SK-N-SH (cell line): ENCODE measurements around the gene TMEM244. TPM values are rescaled to one million over a fixed set of nuclear protein-coding genes. Genes with fewer than 3 reads are reported as not detected.

Experiments used
- CTCF ChIA-PET: fragments of 300-600, 350-600 bp; formaldehyde crosslinking; extraction: SDS; loops from one replicate; lab custom pipeline; 2021; lab: Yijun Ruan, JAX
- POLR2A ChIA-PET: fragments of 350-600 bp; sonication (Branson Sonifier 250); formaldehyde crosslinking; extraction: SDS; loops from one replicate; lab custom pipeline; 2020; ENCODE audit warnings: antibody characterized with exemption, inconsistent platforms; lab: Yijun Ruan, JAX
- DNase-seq: peaks from one replicate; pipeline ENCODE4 v3.0.0; 2012
- H2AFZ ChIP-seq: fragments of 200-600 bp; sonication (generic); 2 replicates; pipeline ENCODE4 v1.8.1; 2016; ENCODE audit warnings: antibody characterized with exemption, mild to moderate bottlenecking, low read depth
- H3F3A ChIP-seq: fragments of 200-600 bp; sonication (generic); replicated peaks from 2 replicates; pipeline ENCODE3; 2016; ENCODE audit warnings: antibody characterized with exemption, mild to moderate bottlenecking; ENCODE audit not compliant: insufficient read depth
- H3K27ac ChIP-seq, 2 experiments: fragments of 200-500 bp in 1 of 2; fragments of 200-600 bp in 1 of 2; sonication (Bioruptor generic) in 1 of 2; sonication (generic), shearing (Covaris generic) in 1 of 2; 2 replicates each; pipeline versions ENCODE4 v1.5.1 to v1.6.1; 2014 to 2016; ENCODE audit warnings: low read depth in 2 of 2, inconsistent platforms in 1 of 2, low read length in 1 of 2, mild to moderate bottlenecking in 1 of 2, mixed read lengths in 1 of 2
- H3K27me3 ChIP-seq: fragments of 200-600 bp; sonication (generic), shearing (Covaris generic); 2 replicates; pipeline ENCODE4 v1.6.1; 2016; ENCODE audit warnings: mixed run types; ENCODE audit not compliant: insufficient read depth
- H3K36me3 ChIP-seq, 2 experiments: fragments of 200-500 bp in 1 of 2; fragments of 200-600 bp in 1 of 2; sonication (Bioruptor generic) in 1 of 2; sonication (generic) in 1 of 2; replicated peaks in 1 of 2; 2 replicates each; pipeline versions ENCODE3 to v1.5.1; 2014 to 2016; ENCODE audit warnings: low read length in 1 of 2, mild to moderate bottlenecking in 1 of 2; ENCODE audit not compliant: insufficient read depth in 2 of 2, control insufficient read depth in 1 of 2
- H3K4me1 ChIP-seq, 2 experiments: fragments of 200-500 bp in 1 of 2; fragments of 200-600 bp in 1 of 2; sonication (Bioruptor generic) in 1 of 2; sonication (generic), shearing (Covaris generic) in 1 of 2; 2 replicates each; pipeline versions ENCODE4 v1.5.1 to v1.6.1; 2014 to 2016; ENCODE audit warnings: low read depth in 1 of 2, low read length in 1 of 2, mixed run types in 1 of 2; ENCODE audit not compliant: insufficient read depth in 2 of 2, control insufficient read depth in 1 of 2
- H3K4me2 ChIP-seq: fragments of 200-600 bp; sonication (generic), shearing (Covaris generic); 2 replicates; pipeline ENCODE4 v1.6.1; 2017; ENCODE audit warnings: mixed run types
- H3K4me3 ChIP-seq, 2 experiments: fragments of 200-500 bp in 1 of 2; fragments of 200-600 bp in 1 of 2; sonication (Bioruptor generic) in 1 of 2; sonication (generic), shearing (Covaris generic) in 1 of 2; 2 replicates each; pipeline versions ENCODE4 v1.5.1 to v1.8.1; 2014 to 2016; ENCODE audit warnings: low read depth in 2 of 2, inconsistent platforms in 1 of 2, low read length in 1 of 2, mild to moderate bottlenecking in 1 of 2, mixed read lengths in 1 of 2, moderate library complexity in 1 of 2
- H3K79me2 ChIP-seq: fragments of 200-600 bp; sonication (generic); 2 replicates; pipeline ENCODE4 v1.8.1; 2017; ENCODE audit warnings: mild to moderate bottlenecking; ENCODE audit not compliant: insufficient read depth
- H3K9ac ChIP-seq: fragments of 200-600 bp; sonication (generic); 2 replicates; pipeline ENCODE4 v1.6.1; 2017; ENCODE audit warnings: mixed run types
- H3K9me2 ChIP-seq: fragments of 200-600 bp; sonication (generic); 2 replicates; pipeline ENCODE4 v1.6.1; 2017; ENCODE audit warnings: mixed run types
- H3K9me3 ChIP-seq: fragments of 200-600 bp; sonication (generic); 2 replicates; pipeline ENCODE4 v1.6.1; 2017; ENCODE audit warnings: mixed run types, mild to moderate bottlenecking, moderate library complexity
- H4K20me1 ChIP-seq: fragments of 200-600 bp; sonication (generic); 2 replicates; pipeline ENCODE4 v1.6.1; 2017; ENCODE audit warnings: mild to moderate bottlenecking, mixed run types; ENCODE audit not compliant: insufficient read depth
- CHD2 ChIP-seq: fragments of 150-350 bp; IDR thresholded peaks from 2 replicates; pipeline ENCODE4 v1.6.1; 2018; ENCODE audit warnings: low read length; ENCODE audit not compliant: partially characterized antibody
- EP300 ChIP-seq, 2 experiments: IDR thresholded peaks; 2 replicates each; pipeline versions ENCODE4 v1.4.0 to v1.6.1; 2012; ENCODE audit warnings: borderline replicate concordance in 1 of 2, low read depth in 1 of 2, low read length in 1 of 2
- EZH2phosphoT487 ChIP-seq: fragments of 200-600 bp; sonication (generic); IDR thresholded peaks from 2 replicates; pipeline ENCODE4 v1.6.1; 2017; ENCODE audit warnings: low read depth, mixed run types, mild to moderate bottlenecking, antibody characterized with exemption, moderate library complexity, borderline replicate concordance
- FOXJ3 ChIP-seq: sonication (generic); formaldehyde crosslinking; IDR thresholded peaks from 2 replicates; pipeline ENCODE4 v1.5.1; 2020; ENCODE audit warnings: mild to moderate bottlenecking, missing genetic modification reagents
- FOXM1 ChIP-seq: IDR thresholded peaks from 2 replicates; pipeline ENCODE4 v1.4.0; 2012; ENCODE audit warnings: low read depth, mild to moderate bottlenecking
- GABPA ChIP-seq: IDR thresholded peaks from 2 replicates; pipeline ENCODE4 v1.4.0; 2012; ENCODE audit warnings: low read depth, mild to moderate bottlenecking
- GATA2 ChIP-seq: sonication (generic); formaldehyde crosslinking; IDR thresholded peaks from 2 replicates; pipeline ENCODE4 v1.5.0; 2020; ENCODE audit warnings: mild to moderate bottlenecking, missing genetic modification reagents
- JUND ChIP-seq: IDR thresholded peaks from 2 replicates; pipeline ENCODE4 v1.4.0; 2012
- MXI1 ChIP-seq: IDR thresholded peaks from 2 replicates; pipeline ENCODE4 v1.6.1; 2012; ENCODE audit warnings: mild to moderate bottlenecking, low read depth, low read length, improper control_type of control experiment
- NRF1 ChIP-seq: IDR thresholded peaks from 2 replicates; pipeline ENCODE4 v1.6.1; 2012; ENCODE audit warnings: low read depth, mild to moderate bottlenecking, low read length
- POLR2AphosphoS5 ChIP-seq: IDR thresholded peaks from 2 replicates; pipeline ENCODE4 v1.6.1; 2012; ENCODE audit warnings: low read depth, low read length
- RAD21 ChIP-seq: IDR thresholded peaks from 2 replicates; pipeline ENCODE4 v1.6.1; 2012; ENCODE audit warnings: mild to moderate bottlenecking, low read length
- RCOR1 ChIP-seq: fragments of 150-350 bp; IDR thresholded peaks from 2 replicates; pipeline ENCODE4 v1.6.1; 2017; ENCODE audit warnings: antibody characterized with exemption, low read length
- RFX5 ChIP-seq: IDR thresholded peaks from 2 replicates; pipeline ENCODE4 v1.6.1; 2012; ENCODE audit warnings: mild to moderate bottlenecking, improper control_type of control experiment, low read length
- SIN3A ChIP-seq: IDR thresholded peaks from 2 replicates; pipeline ENCODE4 v1.6.1; 2012; ENCODE audit warnings: low read depth, mild to moderate bottlenecking, low read length, moderate library complexity, borderline replicate concordance
- SMC3 ChIP-seq: IDR thresholded peaks from 2 replicates; pipeline ENCODE4 v1.6.1; 2012; ENCODE audit warnings: low read depth, low read length, improper control_type of control experiment
- TCF12 ChIP-seq: IDR thresholded peaks from 2 replicates; pipeline ENCODE4 v1.4.0; 2012
- TEAD4 ChIP-seq: IDR thresholded peaks from 2 replicates; pipeline ENCODE4 v1.4.0; 2012; ENCODE audit warnings: mild to moderate bottlenecking, borderline replicate concordance; ENCODE audit not compliant: insufficient read depth
- WGBS: methylation state at CpG from one replicate; pipeline ENCODE4 v1.1.6; 2017; ENCODE audit warnings: low lambda C conversion rate; 5-methylcytosine and 5-hydroxymethylcytosine counted together
- polyA plus RNA-seq, 3 experiments: library from polyadenylated mRNA; depleted of rRNA; stranded (reverse); fragments of >200 nt; gene quantifications; 2 replicates each; pipeline ENCODE4 v1.2.3, GENCODE V29; 2012
- TF ChIP-seq, protein P1 (sequence below): IDR thresholded peaks from 2 replicates; pipeline ENCODE4 v1.6.1; 2012; ENCODE audit warnings: mild to moderate bottlenecking, low read depth, low read length, moderate library complexity
- TF ChIP-seq, protein P2 (sequence below): IDR thresholded peaks from 2 replicates; pipeline ENCODE4; 2012
- TF ChIP-seq, protein P3 (sequence below): fragments of 150-350 bp; IDR thresholded peaks from 2 replicates; pipeline ENCODE4 v1.6.1; 2016; ENCODE audit warnings: mild to moderate bottlenecking, low read depth, low read length
- TF ChIP-seq, protein P4 (sequence below): IDR thresholded peaks from 2 replicates; pipeline ENCODE4 v1.4.0; 2012; ENCODE audit warnings: low read depth, borderline replicate concordance

The TMEM244 gene
- polyA plus RNA-seq, 1 of the 3 experiments (the other 2 are of a cell fraction) = 4.1 TPM

DNA sequence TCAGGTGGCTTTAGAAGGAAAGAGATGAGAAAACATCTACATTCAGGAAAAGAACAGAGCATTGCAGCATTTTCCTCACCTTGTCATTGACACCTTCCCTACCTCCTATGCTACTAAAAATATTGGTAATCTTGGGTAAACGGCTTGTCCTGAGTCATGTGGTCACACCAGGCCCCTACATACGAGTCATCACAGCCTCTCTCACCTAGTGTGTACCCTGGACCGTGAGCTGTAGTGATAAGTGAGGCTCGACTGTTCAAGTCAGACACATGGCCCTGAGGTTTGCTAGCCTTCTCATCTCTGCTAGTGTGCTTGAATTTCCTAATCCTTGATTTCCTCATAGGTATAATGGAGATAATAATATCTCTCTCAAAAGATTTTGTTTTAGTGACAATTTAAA lies 29.6 kb upstream of the TMEM244 start (continued):
- TF ChIP-seq, protein P1, sequence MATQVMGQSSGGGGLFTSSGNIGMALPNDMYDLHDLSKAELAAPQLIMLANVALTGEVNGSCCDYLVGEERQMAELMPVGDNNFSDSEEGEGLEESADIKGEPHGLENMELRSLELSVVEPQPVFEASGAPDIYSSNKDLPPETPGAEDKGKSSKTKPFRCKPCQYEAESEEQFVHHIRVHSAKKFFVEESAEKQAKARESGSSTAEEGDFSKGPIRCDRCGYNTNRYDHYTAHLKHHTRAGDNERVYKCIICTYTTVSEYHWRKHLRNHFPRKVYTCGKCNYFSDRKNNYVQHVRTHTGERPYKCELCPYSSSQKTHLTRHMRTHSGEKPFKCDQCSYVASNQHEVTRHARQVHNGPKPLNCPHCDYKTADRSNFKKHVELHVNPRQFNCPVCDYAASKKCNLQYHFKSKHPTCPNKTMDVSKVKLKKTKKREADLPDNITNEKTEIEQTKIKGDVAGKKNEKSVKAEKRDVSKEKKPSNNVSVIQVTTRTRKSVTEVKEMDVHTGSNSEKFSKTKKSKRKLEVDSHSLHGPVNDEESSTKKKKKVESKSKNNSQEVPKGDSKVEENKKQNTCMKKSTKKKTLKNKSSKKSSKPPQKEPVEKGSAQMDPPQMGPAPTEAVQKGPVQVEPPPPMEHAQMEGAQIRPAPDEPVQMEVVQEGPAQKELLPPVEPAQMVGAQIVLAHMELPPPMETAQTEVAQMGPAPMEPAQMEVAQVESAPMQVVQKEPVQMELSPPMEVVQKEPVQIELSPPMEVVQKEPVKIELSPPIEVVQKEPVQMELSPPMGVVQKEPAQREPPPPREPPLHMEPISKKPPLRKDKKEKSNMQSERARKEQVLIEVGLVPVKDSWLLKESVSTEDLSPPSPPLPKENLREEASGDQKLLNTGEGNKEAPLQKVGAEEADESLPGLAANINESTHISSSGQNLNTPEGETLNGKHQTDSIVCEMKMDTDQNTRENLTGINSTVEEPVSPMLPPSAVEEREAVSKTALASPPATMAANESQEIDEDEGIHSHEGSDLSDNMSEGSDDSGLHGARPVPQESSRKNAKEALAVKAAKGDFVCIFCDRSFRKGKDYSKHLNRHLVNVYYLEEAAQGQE = no peak
- no peak for TF ChIP-seq NRF1
- TF ChIP-seq, protein P2, sequence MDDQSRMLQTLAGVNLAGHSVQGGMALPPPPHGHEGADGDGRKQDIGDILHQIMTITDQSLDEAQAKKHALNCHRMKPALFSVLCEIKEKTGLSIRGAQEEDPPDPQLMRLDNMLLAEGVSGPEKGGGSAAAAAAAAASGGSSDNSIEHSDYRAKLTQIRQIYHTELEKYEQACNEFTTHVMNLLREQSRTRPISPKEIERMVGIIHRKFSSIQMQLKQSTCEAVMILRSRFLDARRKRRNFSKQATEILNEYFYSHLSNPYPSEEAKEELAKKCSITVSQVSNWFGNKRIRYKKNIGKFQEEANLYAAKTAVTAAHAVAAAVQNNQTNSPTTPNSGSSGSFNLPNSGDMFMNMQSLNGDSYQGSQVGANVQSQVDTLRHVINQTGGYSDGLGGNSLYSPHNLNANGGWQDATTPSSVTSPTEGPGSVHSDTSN = no peak
- no peak for TF ChIP-seq JUND
- no peak for TF ChIP-seq TEAD4
- TF ChIP-seq FOXJ3 (CRISPR knock-in tag) = no peak
- TF ChIP-seq GABPA = no peak

DNA sequence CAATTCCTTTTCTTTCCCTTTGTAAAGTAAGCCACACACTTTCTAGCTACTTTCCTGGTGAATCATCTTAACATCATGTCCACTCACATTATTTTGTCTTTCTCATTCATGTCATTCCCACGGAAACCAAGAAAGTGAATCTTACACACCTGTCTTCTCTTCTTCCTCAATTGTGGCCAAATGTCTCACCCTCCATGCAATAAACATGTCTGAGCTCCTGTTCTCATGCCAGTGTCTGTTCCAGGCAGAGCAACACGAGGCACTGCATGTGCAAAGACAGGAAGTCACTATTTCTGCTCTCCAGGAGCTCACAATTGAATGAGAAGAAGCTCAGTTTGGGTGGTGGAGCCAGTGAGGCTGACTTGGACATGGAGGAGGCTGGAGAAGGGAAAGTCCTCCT lies 29.0 kb upstream of the TMEM244 start:
- peak overlapping the region; percentile 36 to 98; a peak in 3 of 4 replicates for H3K27ac ChIP-seq
- no peak overlapping the region for H3K4me3 ChIP-seq
- no peaks in the 10 kb centered on the region for H3K36me3 ChIP-seq
- ChIA-PET CTCF (interaction anchor here (1.0 kb wide), 1 partner anchor 292 kb away, joined by 3 read pairs; no protein-coding TSS in a partner anchor), POLR2A (no interaction called here)
- no peaks in the 10 kb centered on the region for H3K9me2 ChIP-seq
- H2AFZ ChIP-seq = 0 out of 2 replicates have a peak overlapping the region, but pooled peaks have one; percentile 20
- 10% methylated on average over 2 of the region's 2 CpGs for WGBS
- peaks cover 29% of the 10 kb centered on the region for H3F3A ChIP-seq
- no peaks in the 10 kb centered on the region for H3K79me2 ChIP-seq
- H3K27me3 ChIP-seq = no peaks in the 10 kb centered on the region
- H3K9me3 ChIP-seq = no peaks in the 10 kb centered on the region
- no peaks in the 10 kb centered on the region for H4K20me1 ChIP-seq
- peak overlapping the region; percentile 62; the same call in 1 of the 2 replicates for H3K9ac ChIP-seq
- DNase-seq = no peak
- peaks cover 0 to 34% of the 10 kb centered on the region in 2 experiments; a peak in 1 of 4 replicates for H3K4me1 ChIP-seq
- peak overlapping the region; percentile 32; the same call in 1 of the 2 replicates for H3K4me2 ChIP-seq
- TF ChIP-seq RFX5 = no peak
- no peak for TF ChIP-seq FOXJ3 (CRISPR knock-in tag)
- no peak for TF ChIP-seq GABPA
- no peak for TF ChIP-seq NRF1
- TF ChIP-seq SIN3A = no peak
- TF ChIP-seq, protein P3, sequence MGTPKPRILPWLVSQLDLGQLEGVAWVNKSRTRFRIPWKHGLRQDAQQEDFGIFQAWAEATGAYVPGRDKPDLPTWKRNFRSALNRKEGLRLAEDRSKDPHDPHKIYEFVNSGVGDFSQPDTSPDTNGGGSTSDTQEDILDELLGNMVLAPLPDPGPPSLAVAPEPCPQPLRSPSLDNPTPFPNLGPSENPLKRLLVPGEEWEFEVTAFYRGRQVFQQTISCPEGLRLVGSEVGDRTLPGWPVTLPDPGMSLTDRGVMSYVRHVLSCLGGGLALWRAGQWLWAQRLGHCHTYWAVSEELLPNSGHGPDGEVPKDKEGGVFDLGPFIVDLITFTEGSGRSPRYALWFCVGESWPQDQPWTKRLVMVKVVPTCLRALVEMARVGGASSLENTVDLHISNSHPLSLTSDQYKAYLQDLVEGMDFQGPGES = no peak
- no peak for TF ChIP-seq EZH2phosphoT487
- TF ChIP-seq RCOR1 = no peak
- peak; percentile 47; the same call in 1 of the 2 replicates for TF ChIP-seq TCF12
- TF ChIP-seq, protein P4, sequence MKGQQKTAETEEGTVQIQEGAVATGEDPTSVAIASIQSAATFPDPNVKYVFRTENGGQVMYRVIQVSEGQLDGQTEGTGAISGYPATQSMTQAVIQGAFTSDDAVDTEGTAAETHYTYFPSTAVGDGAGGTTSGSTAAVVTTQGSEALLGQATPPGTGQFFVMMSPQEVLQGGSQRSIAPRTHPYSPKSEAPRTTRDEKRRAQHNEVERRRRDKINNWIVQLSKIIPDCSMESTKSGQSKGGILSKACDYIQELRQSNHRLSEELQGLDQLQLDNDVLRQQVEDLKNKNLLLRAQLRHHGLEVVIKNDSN = no peak
- no peak for TF ChIP-seq EP300 (IDR thresholded peaks at IDR 0.05; ENCODE audit: borderline replicate concordance in 1 of 2, low read depth in 1 of 2, low read length in 1 of 2)
- no peak for TF ChIP-seq RAD21
- TF ChIP-seq SMC3 = no peak
- no peak for TF ChIP-seq CHD2
- TF ChIP-seq, protein P2 = peak; percentile 81
- no peak for TF ChIP-seq GATA2 (CRISPR knock-in tag)
- TF ChIP-seq POLR2AphosphoS5 = no peak
- TF ChIP-seq MXI1 = no peak
- TF ChIP-seq FOXM1 = no peak
